ENCODE results near the gene FAHD1.

The FAHD1 gene

DNA sequence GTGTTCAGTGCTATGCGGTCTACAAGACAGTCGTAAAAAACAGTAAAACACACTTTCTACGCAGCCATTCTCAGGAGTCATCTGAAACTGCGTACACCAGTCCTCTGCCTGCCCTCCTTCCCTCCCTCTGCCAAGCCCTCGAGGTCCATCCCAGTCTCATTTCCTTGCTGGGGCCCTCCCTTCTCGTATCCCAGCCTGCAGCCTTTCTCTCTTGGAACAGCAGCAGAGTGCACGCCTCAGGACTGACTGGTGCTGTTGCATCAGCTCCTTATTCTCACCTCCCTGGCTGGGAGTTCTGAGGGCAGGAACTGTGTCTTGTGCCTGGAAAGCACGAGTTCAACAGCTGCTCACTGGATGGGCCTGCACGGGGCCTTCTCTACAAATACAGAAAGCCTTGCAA lies 12.5 kb downstream of the FAHD1 start:
- no peak overlapping the region for H2AFZ ChIP-seq (ENCODE audit: low read depth)
- H3K36me3 ChIP-seq (ENCODE audit: insufficient read depth): no peaks in the 10 kb centered on the region
- H3K4me3 ChIP-seq (IDR thresholded peaks at IDR 0.05; ENCODE audit: insufficient read depth, low read depth, low read length): no peak overlapping the region
- H4K20me1 ChIP-seq (ENCODE audit: insufficient read depth): no peaks in the 10 kb centered on the region
- TF ChIP-seq, protein P1, sequence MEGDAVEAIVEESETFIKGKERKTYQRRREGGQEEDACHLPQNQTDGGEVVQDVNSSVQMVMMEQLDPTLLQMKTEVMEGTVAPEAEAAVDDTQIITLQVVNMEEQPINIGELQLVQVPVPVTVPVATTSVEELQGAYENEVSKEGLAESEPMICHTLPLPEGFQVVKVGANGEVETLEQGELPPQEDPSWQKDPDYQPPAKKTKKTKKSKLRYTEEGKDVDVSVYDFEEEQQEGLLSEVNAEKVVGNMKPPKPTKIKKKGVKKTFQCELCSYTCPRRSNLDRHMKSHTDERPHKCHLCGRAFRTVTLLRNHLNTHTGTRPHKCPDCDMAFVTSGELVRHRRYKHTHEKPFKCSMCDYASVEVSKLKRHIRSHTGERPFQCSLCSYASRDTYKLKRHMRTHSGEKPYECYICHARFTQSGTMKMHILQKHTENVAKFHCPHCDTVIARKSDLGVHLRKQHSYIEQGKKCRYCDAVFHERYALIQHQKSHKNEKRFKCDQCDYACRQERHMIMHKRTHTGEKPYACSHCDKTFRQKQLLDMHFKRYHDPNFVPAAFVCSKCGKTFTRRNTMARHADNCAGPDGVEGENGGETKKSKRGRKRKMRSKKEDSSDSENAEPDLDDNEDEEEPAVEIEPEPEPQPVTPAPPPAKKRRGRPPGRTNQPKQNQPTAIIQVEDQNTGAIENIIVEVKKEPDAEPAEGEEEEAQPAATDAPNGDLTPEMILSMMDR (conservative IDR thresholded peaks at IDR 0.05; ENCODE audit: low read depth, low read length): no peak
- no peaks in the 10 kb centered on the region; the same call in 1 of the 2 replicates for H3K27me3 ChIP-seq (ENCODE audit: insufficient read depth, low read depth)
- no peaks in the 10 kb centered on the region for H3K4me1 ChIP-seq (ENCODE audit: low read depth, poor library complexity, severe bottlenecking)
- no peaks in the 10 kb centered on the region for H3K79me2 ChIP-seq (ENCODE audit: insufficient read depth, low read depth)
- no peak overlapping the region for H3K27ac ChIP-seq
- no peak overlapping the region for H3K4me2 ChIP-seq
- H3K9ac ChIP-seq: no peak overlapping the region

DNA sequence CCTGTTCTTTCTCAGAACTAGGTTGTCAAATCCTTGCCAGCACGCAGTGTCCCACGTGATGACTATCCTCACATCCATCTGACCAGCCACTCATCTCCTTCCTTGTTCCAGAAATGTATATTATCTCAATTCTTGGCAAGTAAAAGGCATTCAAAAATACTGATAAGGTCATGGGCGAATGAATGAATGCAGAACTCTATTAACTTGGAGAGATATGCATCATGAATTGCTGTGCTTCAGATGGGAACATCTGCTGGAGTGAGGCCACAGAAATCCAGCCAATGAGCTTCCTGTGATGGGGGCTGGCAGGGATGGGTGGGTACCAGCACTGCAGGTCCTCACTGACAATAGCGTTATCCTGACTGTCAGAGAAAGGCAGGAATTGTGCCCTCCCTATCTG lies 19.0 kb downstream of the FAHD1 start:
- peaks cover 3% of the 10 kb centered on the region; the same call in 1 of the 2 replicates for H3K27me3 ChIP-seq (ENCODE audit: insufficient read depth, low read depth)
- H3K36me3 ChIP-seq (ENCODE audit: insufficient read depth): no peaks in the 10 kb centered on the region
- no peaks in the 10 kb centered on the region for H3K79me2 ChIP-seq (ENCODE audit: insufficient read depth, low read depth)
- H3K9ac ChIP-seq: no peak overlapping the region
- no peak overlapping the region for H3K27ac ChIP-seq
- no peak overlapping the region for H2AFZ ChIP-seq (ENCODE audit: low read depth)
- H4K20me1 ChIP-seq (ENCODE audit: insufficient read depth): no peaks in the 10 kb centered on the region
- TF ChIP-seq, protein P1 (conservative IDR thresholded peaks at IDR 0.05; ENCODE audit: low read depth, low read length): no peak
- H3K4me1 ChIP-seq (ENCODE audit: low read depth, poor library complexity, severe bottlenecking): no peaks in the 10 kb centered on the region
- no peak overlapping the region for H3K4me2 ChIP-seq
- H3K4me3 ChIP-seq (IDR thresholded peaks at IDR 0.05; ENCODE audit: insufficient read depth, low read depth, low read length): no peak overlapping the region

DNA sequence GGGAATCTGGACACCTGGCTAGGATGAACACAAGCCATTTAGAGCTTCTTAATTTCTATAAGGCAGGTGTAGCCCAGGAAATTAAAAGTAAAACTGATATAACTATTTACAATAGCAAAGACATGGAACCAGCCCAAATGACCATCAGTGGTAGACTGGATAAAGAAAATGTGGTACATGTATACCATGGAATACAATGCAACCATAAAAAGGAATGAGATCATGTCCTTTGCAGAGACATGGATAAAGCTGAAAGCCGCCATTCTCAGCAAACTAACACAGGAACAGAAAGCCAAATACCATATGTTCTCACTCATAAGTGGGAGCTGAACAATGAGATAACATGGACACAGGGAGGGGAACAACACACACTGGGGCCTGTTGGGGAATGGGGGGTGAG lies 19.4 kb downstream of the FAHD1 start:
- no peaks in the 10 kb centered on the region for H3K4me1 ChIP-seq (ENCODE audit: low read depth, poor library complexity, severe bottlenecking)
- no peaks in the 10 kb centered on the region for H3K79me2 ChIP-seq (ENCODE audit: insufficient read depth, low read depth)
- H2AFZ ChIP-seq (ENCODE audit: low read depth): no peak overlapping the region
- H3K4me3 ChIP-seq (IDR thresholded peaks at IDR 0.05; ENCODE audit: insufficient read depth, low read depth, low read length): no peak overlapping the region
- no peak overlapping the region for H3K9ac ChIP-seq
- no peaks in the 10 kb centered on the region for H4K20me1 ChIP-seq (ENCODE audit: insufficient read depth)
- no peak overlapping the region for H3K27ac ChIP-seq
- TF ChIP-seq, protein P1 (conservative IDR thresholded peaks at IDR 0.05; ENCODE audit: low read depth, low read length): no peak
- H3K27me3 ChIP-seq (ENCODE audit: insufficient read depth, low read depth): peaks cover 3% of the 10 kb centered on the region; the same call in 1 of the 2 replicates
- H3K4me2 ChIP-seq: no peak overlapping the region
- H3K36me3 ChIP-seq (ENCODE audit: insufficient read depth): no peaks in the 10 kb centered on the region

DNA sequence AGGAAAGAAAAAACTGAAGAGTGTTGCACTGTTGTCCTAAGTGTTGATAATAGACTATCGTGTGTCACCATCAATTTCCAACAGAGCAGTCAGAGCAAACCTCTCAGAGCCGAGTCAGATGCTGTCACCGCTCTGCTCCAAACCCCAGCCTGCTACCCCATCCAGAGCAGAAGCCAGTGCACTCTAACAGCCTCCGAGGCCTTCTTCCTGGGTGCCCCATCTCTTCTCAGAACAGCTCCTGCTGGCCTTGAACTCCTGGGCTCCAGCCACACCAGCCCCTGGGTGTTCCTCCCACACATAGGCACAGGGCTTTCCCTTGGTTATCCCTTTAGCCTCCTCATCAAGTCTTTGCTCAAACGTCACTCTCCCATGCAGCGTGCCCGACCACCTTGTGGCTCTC lies 24.0 kb downstream of the FAHD1 start:
- no peak overlapping the region for H3K4me3 ChIP-seq (IDR thresholded peaks at IDR 0.05; ENCODE audit: insufficient read depth, low read depth, low read length)
- TF ChIP-seq, protein P1 (conservative IDR thresholded peaks at IDR 0.05; ENCODE audit: low read depth, low read length): no peak
- H3K79me2 ChIP-seq (ENCODE audit: insufficient read depth, low read depth): no peaks in the 10 kb centered on the region
- H2AFZ ChIP-seq (ENCODE audit: low read depth): no peak overlapping the region
- H3K4me1 ChIP-seq (ENCODE audit: low read depth, poor library complexity, severe bottlenecking): no peaks in the 10 kb centered on the region
- H3K27ac ChIP-seq: no peak overlapping the region
- no peaks in the 10 kb centered on the region for H3K36me3 ChIP-seq (ENCODE audit: insufficient read depth)
- H3K27me3 ChIP-seq (ENCODE audit: insufficient read depth, low read depth): peaks cover 9% of the 10 kb centered on the region; the same call in 1 of the 2 replicates
- no peaks in the 10 kb centered on the region for H4K20me1 ChIP-seq (ENCODE audit: insufficient read depth)
- no peak overlapping the region for H3K9ac ChIP-seq
- no peak overlapping the region for H3K4me2 ChIP-seq

All from KMS-11 (cell line).